Hepatocyte (in vitro differentiated cells): ENCODE data around the gene AGXT.
"Not testable (repeated sequence)": the region's sequence is repeated elsewhere in the genome, so short reads cannot be mapped to it uniquely, and the experiment has no call there.

Experiments
- CTCF ChIP-seq: fragments of 200-600 bp; sonication (generic); IDR thresholded peaks from 2 replicates; pipeline ENCODE4 v1.5.1; 2016; ENCODE audit warnings: antibody characterized with exemption, mild to moderate bottlenecking; ENCODE audit not compliant: poor library complexity
- EZH2 ChIP-seq: fragments of 200-600 bp; sonication (generic); IDR thresholded peaks from 2 replicates; pipeline ENCODE4 v1.6.1; 2016; ENCODE audit warnings: antibody characterized with exemption, mild to moderate bottlenecking, borderline replicate concordance
- EZH2phosphoT487 ChIP-seq: fragments of 200-600 bp; sonication (generic); IDR thresholded peaks from one replicate; pipeline ENCODE4 v1.6.1; 2018; ENCODE audit warnings: antibody characterized with exemption, mild to moderate bottlenecking, low read depth, moderate library complexity; ENCODE audit not compliant: unreplicated experiment, severe bottlenecking

- not testable (repeated sequence) for TF ChIP-seq CTCF, EZH2, EZH2phosphoT487
These were observed 22.3 kb upstream of the AGXT start for GRCh38 chr2:240846309-240846708.
